T47D (cell line): ENCODE data around the gene TPM1.

ENCODE experiments used
- DNase-seq, 2 experiments: peaks; one replicate each; pipeline versions ENCODE4 v3.0.0 to v3.0.0-alpha.2; 2011 to 2012; ENCODE audit warnings: low read depth in 1 of 2, low spot score in 1 of 2
- JUND ChIP-seq: IDR thresholded peaks from 2 replicates; pipeline ENCODE4 v1.6.1; 2012; ENCODE audit warnings: low read depth
- in situ Hi-C: cut with HindIII; loops from 2 replicates; pipeline ENCODE4 v1.10.0; 2016; ENCODE audit warnings: low sequenced_read_pairs, low pct_unique_long_range_greater_than_20kb

The TPM1 gene

GRCh38 chr15:63046917-63047760, 4.6 kb downstream of the TPM1 start:
- no peak for TF ChIP-seq JUND
- peak in 1 of 2 experiments; percentile 32 for DNase-seq
- in situ Hi-C loops = no loop called here

DNA sequence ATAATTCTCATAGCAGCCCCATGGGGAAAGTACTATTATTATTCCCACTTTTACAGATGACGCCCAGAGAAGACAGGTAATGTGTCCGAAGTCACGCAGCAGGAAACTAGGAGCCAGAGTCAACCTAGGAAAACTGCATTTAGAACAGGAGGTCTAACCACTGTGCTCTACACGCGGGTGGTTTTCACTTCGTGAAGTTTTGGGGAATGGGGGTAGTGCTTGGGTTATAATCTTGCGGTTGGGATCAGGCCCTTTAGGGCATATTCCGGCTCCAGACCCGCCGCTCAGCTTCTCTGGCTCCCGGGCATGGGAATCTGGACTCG, 5.2 kb downstream of the TPM1 start:
- in situ Hi-C loops = no loop called here
- no peak for DNase-seq
- TF ChIP-seq JUND = no peak

- in situ Hi-C loops = no loop called here
- TF ChIP-seq JUND = peak; percentile 31; the same call in 1 of the 2 replicates
- DNase-seq = peak; percentile 73 to 93
Measured at GRCh38 chr15:63048115-63048775, 5.7 kb downstream of the TPM1 start.

- DNase-seq = peak in 1 of 2 experiments; percentile 66
- in situ Hi-C loops = no loop called here
Measured at GRCh38 chr15:63048776-63049665, 6.5 kb downstream of the TPM1 start.

GRCh38 chr15:63049783-63050371, 7.3 kb downstream of the TPM1 start:
- no peak for TF ChIP-seq JUND
- no peak for DNase-seq
- in situ Hi-C loops = no loop called here

More at GRCh38 chr15:63048776-63049665, 6.5 kb downstream of the TPM1 start:
- TF ChIP-seq JUND = no peak; the same call in 1 of the 2 replicates

DNA sequence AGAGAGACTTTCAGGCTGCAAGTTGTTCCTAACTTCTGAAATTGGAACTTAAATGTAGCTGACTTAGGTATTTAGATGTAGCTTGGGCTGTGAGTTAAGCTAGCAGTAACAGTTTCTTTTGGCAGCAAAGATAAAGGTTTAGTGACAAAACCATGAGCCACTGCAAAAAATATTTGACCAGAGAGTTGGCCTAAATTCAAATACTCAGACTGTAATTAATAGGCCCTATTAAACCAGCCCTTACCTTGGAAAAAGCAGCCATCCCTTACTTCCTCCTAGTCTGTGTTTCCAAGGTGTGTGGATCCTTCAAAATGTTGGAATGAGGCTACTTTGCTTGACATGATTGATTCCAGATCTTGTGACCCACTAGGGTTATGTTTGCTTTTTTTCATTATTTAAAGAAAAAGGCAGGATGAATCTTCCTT, 8.2 kb downstream of the TPM1 start:
- in situ Hi-C loops = no loop called here
- TF ChIP-seq JUND = no peak
- DNase-seq = no peak

- no peak for TF ChIP-seq JUND
- no peak for DNase-seq
- in situ Hi-C loops = no loop called here
Measured at GRCh38 chr15:63051156-63052066, 8.9 kb downstream of the TPM1 start.

- no peak for TF ChIP-seq JUND
- no peak for DNase-seq
- in situ Hi-C loops = no loop called here
Measured at GRCh38 chr15:63052077-63052841, 9.7 kb downstream of the TPM1 start.

GRCh38 chr15:63052961-63053698, 10.6 kb downstream of the TPM1 start:
- peak in 1 of 2 experiments; percentile 30 for DNase-seq
- TF ChIP-seq JUND = no peak
- in situ Hi-C loops = no loop called here

GRCh38 chr15:63054281-63054683, 11.7 kb downstream of the TPM1 start:
- in situ Hi-C loops = no loop called here
- no peak for DNase-seq
- TF ChIP-seq JUND = no peak
